Bronchial epithelial cell (primary cell): Measurements from ENCODE around the gene ELF2. TPM values are rescaled to one million over a fixed set of nuclear protein-coding genes. Genes with fewer than 3 reads are reported as not detected.
"Not testable (repeated sequence)": the region's sequence is repeated elsewhere in the genome, so short reads cannot be mapped to it uniquely, and the experiment has no call there.

Experiments
- DNase-seq: peaks from one replicate; pipeline ENCODE4 v3.0.0-alpha.2; 2010; ENCODE audit warnings: low read depth
- FAIRE-seq: peaks from 2 replicates; lab custom pipeline; 2011; peaks lifted over from hg19 to GRCh38; lab: Jason Lieb, UNC
- H3K27me3 ChIP-seq: 2 replicates; pipeline ENCODE4 v1.5.1; 2011; ENCODE audit warnings: low read length; ENCODE audit not compliant: control insufficient read depth, insufficient read depth
- H3K36me3 ChIP-seq: 2 replicates; pipeline ENCODE4 v1.5.1; 2011; ENCODE audit warnings: low read length; ENCODE audit not compliant: control insufficient read depth, insufficient read depth
- H3K4me3 ChIP-seq: 2 replicates; pipeline ENCODE4 v1.5.1; 2011; ENCODE audit warnings: mild to moderate bottlenecking, low read depth, low read length, control low read depth
- total RNA-seq: library from RNA; depleted of rRNA; stranded (reverse); fragments of >200 nt; gene quantifications from 2 replicates; pipeline ENCODE4 v1.2.1, GENCODE V29; 2014
- TF ChIP-seq, protein P1 (sequence below): IDR thresholded peaks from 2 replicates; pipeline ENCODE4 v1.5.1; 2011; ENCODE audit warnings: mild to moderate bottlenecking, moderate library complexity, low read length, control low read depth, inconsistent platforms; ENCODE audit not compliant: insufficient read depth, severe bottlenecking

The ELF2 gene
- total RNA-seq, 1 donor from 2014 or later: 29.2 TPM

DNA sequence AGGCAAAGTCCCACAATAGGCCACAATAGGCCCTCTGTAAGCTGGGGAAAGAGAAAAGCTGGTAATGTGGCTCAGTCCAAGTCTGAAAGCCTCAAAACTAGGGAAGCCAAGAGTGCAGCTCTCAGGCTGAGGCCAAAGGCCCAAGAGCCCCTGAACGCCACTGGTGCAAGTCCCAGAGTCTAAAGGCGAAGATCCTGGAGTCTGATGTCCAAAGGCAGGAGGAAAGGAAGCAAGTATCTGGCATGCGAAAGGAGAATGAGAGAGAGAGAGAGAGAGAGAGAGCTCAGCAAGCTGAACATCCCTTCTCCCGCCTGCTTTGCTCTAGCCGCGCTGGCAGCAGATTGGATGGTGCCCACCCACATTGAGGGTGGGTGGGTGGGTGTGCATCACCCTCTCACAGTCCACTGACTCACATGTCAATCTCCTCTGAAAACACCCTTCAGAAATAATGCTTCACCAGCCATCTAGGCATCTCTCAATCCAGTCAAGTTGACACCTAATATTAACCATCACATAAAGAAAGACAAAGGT lies 30.9 kb upstream of the ELF2 start:
- TF ChIP-seq, protein P1, sequence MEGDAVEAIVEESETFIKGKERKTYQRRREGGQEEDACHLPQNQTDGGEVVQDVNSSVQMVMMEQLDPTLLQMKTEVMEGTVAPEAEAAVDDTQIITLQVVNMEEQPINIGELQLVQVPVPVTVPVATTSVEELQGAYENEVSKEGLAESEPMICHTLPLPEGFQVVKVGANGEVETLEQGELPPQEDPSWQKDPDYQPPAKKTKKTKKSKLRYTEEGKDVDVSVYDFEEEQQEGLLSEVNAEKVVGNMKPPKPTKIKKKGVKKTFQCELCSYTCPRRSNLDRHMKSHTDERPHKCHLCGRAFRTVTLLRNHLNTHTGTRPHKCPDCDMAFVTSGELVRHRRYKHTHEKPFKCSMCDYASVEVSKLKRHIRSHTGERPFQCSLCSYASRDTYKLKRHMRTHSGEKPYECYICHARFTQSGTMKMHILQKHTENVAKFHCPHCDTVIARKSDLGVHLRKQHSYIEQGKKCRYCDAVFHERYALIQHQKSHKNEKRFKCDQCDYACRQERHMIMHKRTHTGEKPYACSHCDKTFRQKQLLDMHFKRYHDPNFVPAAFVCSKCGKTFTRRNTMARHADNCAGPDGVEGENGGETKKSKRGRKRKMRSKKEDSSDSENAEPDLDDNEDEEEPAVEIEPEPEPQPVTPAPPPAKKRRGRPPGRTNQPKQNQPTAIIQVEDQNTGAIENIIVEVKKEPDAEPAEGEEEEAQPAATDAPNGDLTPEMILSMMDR: no peak
- Histone ChIP-seq H3K27me3 (no peaks in the 10 kb centered on the region), H3K36me3 (no peaks in the 10 kb centered on the region), H3K4me3 (no peak overlapping the region)
- FAIRE-seq: no peak
- DNase-seq: no peak

DNA sequence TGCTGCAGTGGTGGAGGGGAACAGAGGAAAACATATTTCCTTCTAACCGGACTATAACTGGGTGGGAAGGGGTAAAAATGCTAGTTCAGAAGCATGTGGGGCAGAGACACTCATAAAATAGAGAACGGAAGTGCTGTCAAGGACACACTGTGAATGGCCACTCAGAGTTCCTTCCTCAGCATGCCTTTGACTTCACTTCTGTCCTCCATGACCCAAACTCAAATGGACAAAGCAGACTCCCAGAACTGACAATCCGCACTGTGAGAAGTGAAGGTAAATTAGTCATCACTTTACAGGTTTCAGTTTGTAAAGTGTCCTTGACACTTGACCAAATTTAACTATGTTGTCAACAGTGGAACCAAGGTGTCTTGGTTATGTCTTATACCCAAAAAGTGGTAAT lies 30.2 kb upstream of the ELF2 start:
- FAIRE-seq (no peak), DNase-seq (no peak)
- no peaks in the 10 kb centered on the region for H3K27me3 ChIP-seq
- no peak overlapping the region for H3K4me3 ChIP-seq
- TF ChIP-seq, protein P1: no peak
- no peaks in the 10 kb centered on the region for H3K36me3 ChIP-seq

DNA sequence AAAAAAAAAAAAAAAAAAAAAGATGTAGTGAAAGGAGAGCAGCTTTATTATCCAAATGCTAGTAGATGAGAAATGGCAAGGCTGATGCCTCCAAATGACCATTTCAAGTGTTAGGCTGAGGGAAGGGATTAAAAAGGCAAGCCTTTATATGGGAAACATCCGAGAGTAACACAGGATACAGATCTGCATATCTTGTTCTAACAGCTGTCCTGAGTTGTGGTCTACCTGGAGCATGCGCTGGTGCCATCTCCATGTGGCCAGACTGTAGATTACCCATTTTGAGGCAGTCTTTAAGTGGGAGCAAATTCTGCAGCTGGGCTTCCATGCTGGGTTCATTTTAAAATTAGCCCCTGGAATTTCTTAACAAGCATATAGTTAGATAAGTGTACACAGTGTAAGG lies 26.0 kb upstream of the ELF2 start:
- DNase-seq (no peak), FAIRE-seq (no peak)
- no peaks in the 10 kb centered on the region for H3K27me3 ChIP-seq
- H3K36me3 ChIP-seq: no peaks in the 10 kb centered on the region
- TF ChIP-seq, protein P1: no peak
- no peak overlapping the region for H3K4me3 ChIP-seq

DNA sequence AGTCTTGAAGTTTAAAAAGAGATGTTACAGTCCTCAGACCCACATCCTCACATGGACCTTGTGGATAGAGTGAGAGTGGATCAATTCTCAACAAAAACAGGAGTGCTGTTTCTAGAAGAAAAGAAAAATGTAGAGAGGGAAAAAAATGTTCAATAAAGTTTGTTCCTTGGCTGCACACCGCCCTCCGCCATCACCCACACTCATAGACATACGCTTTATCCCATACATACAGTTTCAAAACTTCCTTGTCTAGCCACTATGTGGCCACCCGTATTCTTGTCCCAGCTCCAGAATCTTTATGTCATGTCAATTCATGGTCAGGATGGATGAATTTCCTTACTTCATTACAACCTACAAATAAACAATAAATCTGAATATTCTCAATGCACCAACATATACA lies 23.5 kb upstream of the ELF2 start:
- FAIRE-seq (no peak), DNase-seq (no peak)
- H3K4me3 ChIP-seq: no peak overlapping the region
- no peaks in the 10 kb centered on the region for H3K36me3 ChIP-seq
- TF ChIP-seq, protein P1: no peak
- H3K27me3 ChIP-seq: no peaks in the 10 kb centered on the region

DNA sequence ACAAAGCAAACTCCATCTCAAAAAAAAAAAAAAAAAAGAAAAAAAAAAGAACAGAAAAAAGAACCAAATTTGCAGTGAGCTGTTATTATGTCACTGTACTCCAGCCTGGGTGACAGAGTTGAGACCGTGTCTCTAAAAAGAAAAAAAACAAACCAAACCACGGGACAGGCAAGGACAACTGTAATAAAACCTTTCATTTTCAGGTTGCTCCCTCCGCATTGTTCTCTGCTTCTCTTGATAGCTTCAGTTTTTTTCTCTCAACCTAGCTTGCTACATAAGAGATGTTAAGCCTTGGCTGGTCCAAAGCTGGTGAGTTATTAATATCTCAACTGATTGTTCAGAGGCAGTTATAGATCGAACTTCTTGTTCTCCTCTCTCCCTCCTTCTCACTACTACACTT lies 23.1 kb upstream of the ELF2 start:
- no peak for DNase-seq
- no peaks in the 10 kb centered on the region for H3K36me3 ChIP-seq
- no peaks in the 10 kb centered on the region for H3K27me3 ChIP-seq
- no peak for FAIRE-seq
- H3K4me3 ChIP-seq: no peak overlapping the region
- TF ChIP-seq, protein P1: no peak

DNA sequence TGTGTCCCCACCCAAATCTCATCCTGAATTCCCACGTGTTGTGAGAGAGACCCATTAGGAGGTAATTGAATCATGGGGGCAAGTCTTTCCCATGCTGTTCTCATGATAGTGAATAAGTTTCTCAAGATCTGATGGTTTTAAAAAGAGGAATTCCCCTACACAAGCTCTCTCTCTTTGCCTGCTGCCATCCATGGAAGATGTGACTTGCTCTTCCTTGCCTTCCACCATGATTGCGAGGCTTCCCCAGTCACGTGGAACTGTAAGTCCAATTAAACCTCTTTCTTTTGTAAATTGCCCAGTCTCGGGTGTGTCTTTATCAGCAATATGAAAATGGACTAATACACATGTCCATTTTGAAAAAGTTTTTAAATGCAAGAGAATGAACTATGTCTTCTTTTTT lies 20.2 kb upstream of the ELF2 start:
- not testable (repeated sequence) for DNase-seq, FAIRE-seq, H3K36me3 ChIP-seq, H3K4me3 ChIP-seq, H3K27me3 ChIP-seq
